Endothelial cell of umbilical vein (primary cell): ENCODE measurements around the gene LFNG. TPM values are rescaled to one million over a fixed set of nuclear protein-coding genes. Genes with fewer than 3 reads are reported as not detected.

ENCODE experiments used
- BruUV-seq: library from RNA; stranded (reverse); fragments of 400-500 nt; replicated peaks from 2 replicates; lab custom pipeline; 2021; lab: Mats Ljungman, UMichigan
- CTCF ChIA-PET: fragments of 300-600, 350-600 bp; sonication (Branson Sonifier 250); formaldehyde crosslinking; loops from one replicate; lab custom pipeline; 2021; ENCODE audit warnings: antibody characterized with exemption, inconsistent platforms; lab: Charles Lee
- POLR2A ChIA-PET: fragments of 300-600, 350-600 bp; sonication (Branson Sonifier 250); formaldehyde crosslinking; loops from one replicate; lab custom pipeline; 2021; ENCODE audit warnings: antibody characterized with exemption, inconsistent platforms; lab: Charles Lee
- DNase-seq: peaks from one replicate; pipeline ENCODE4 v3.0.0-alpha.2; 2011; ENCODE audit warnings: low read depth, low spot score
- FAIRE-seq: peaks from 2 replicates; lab custom pipeline; 2011; peaks lifted over from hg19 to GRCh38; lab: Jason Lieb, UNC
- H2AFZ ChIP-seq: 2 replicates; pipeline ENCODE4 v1.6.0; 2012; ENCODE audit warnings: low read depth, low read length, control low read depth, inconsistent platforms
- H3K27ac ChIP-seq: 2 replicates; pipeline ENCODE4 v1.5.1; 2011; ENCODE audit warnings: low read depth, mild to moderate bottlenecking, control low read depth, low read length, moderate library complexity; ENCODE audit not compliant: insufficient read depth
- H3K27me3 ChIP-seq, 2 experiments: 2 replicates each; pipeline versions ENCODE4 v1.6.0 to v1.6.1; 2011; ENCODE audit warnings: low read length in 2 of 2, mixed read lengths in 1 of 2; ENCODE audit not compliant: control insufficient read depth in 2 of 2, insufficient read depth in 2 of 2
- H3K36me3 ChIP-seq, 2 experiments: 2 replicates in 1 of 2; 3 replicates in 1 of 2; pipeline ENCODE4 v1.5.1; 2011; ENCODE audit warnings: low read length in 2 of 2, mild to moderate bottlenecking in 1 of 2, moderate library complexity in 1 of 2; ENCODE audit not compliant: control insufficient read depth in 2 of 2, insufficient read depth in 2 of 2; ENCODE audit errors: extremely low read depth in 1 of 2
- H3K4me1 ChIP-seq: 3 replicates; pipeline ENCODE4 v1.5.1; 2011; ENCODE audit warnings: mild to moderate bottlenecking, low read length; ENCODE audit not compliant: control insufficient read depth, insufficient read depth; ENCODE audit errors: extremely low read depth
- H3K4me2 ChIP-seq: 2 replicates; pipeline ENCODE4 v1.6.1; 2011; ENCODE audit warnings: low read length, control low read depth, mixed read lengths; ENCODE audit not compliant: insufficient read depth
- H3K4me3 ChIP-seq, 3 experiments: fragments of 200-600 bp in 1 of 3; sonication (generic), shearing (Covaris generic) in 1 of 3; replicated peaks in 1 of 3; 2 replicates each; pipeline ENCODE4 v1.5.1; 2011 to 2016; ENCODE audit warnings: control low read depth in 3 of 3, low read length in 3 of 3, mild to moderate bottlenecking in 2 of 3, inconsistent platforms in 1 of 3, low read depth in 1 of 3, moderate library complexity in 1 of 3; ENCODE audit not compliant: insufficient read depth in 1 of 3
- H3K79me2 ChIP-seq: 2 replicates; pipeline ENCODE4 v1.6.0; 2012; ENCODE audit warnings: low read length, inconsistent platforms; ENCODE audit not compliant: control insufficient read depth, insufficient read depth
- H3K9ac ChIP-seq: replicated peaks from 2 replicates; pipeline ENCODE3; 2011; ENCODE audit warnings: low read length, control low read depth; ENCODE audit not compliant: insufficient read depth; ENCODE audit errors: extremely low read depth
- H3K9me1 ChIP-seq: replicated peaks from 3 replicates; pipeline ENCODE4 v1.6.0; 2011; ENCODE audit warnings: mild to moderate bottlenecking, low read length; ENCODE audit not compliant: control insufficient read depth, insufficient read depth; ENCODE audit errors: extremely low read depth
- H3K9me3 ChIP-seq: replicated peaks from 2 replicates; pipeline ENCODE4 v1.5.1; 2012; ENCODE audit warnings: low read length, inconsistent platforms; ENCODE audit not compliant: control insufficient read depth, insufficient read depth
- H4K20me1 ChIP-seq: replicated peaks from 2 replicates; pipeline ENCODE3; 2011; ENCODE audit warnings: mild to moderate bottlenecking, low read length; ENCODE audit not compliant: control insufficient read depth, insufficient read depth; ENCODE audit errors: extremely low read depth
- EZH2 ChIP-seq: IDR thresholded peaks from 2 replicates; pipeline ENCODE4 v1.6.1; 2012; ENCODE audit warnings: borderline replicate concordance, low read depth, mild to moderate bottlenecking, moderate library complexity, low read length, inconsistent platforms; ENCODE audit not compliant: severe bottlenecking
- FOS ChIP-seq: IDR thresholded peaks from 2 replicates; pipeline ENCODE4 v1.6.1; 2011; ENCODE audit warnings: mild to moderate bottlenecking, low read length, moderate library complexity, borderline replicate concordance; ENCODE audit not compliant: insufficient read depth
- GATA2 ChIP-seq: IDR thresholded peaks from 2 replicates; pipeline ENCODE4 v1.7.0; 2011; ENCODE audit warnings: low read depth, mild to moderate bottlenecking, moderate library complexity, mixed read lengths, low read length; ENCODE audit not compliant: insufficient read length, insufficient read depth
- JUN ChIP-seq: IDR thresholded peaks from 2 replicates; pipeline ENCODE4 v1.6.1; 2011; ENCODE audit warnings: borderline replicate concordance, low read depth; ENCODE audit not compliant: insufficient read length, insufficient read depth
- MYC ChIP-seq: IDR thresholded peaks from one replicate; pipeline ENCODE4 v1.6.1; 2011; ENCODE audit warnings: mild to moderate bottlenecking, low read depth, low read length
- POLR2A ChIP-seq: IDR thresholded peaks from 2 replicates; pipeline ENCODE4 v1.6.1; 2012; ENCODE audit warnings: low read depth, mild to moderate bottlenecking, control low read depth, low read length
- POLR2AphosphoS5 ChIP-seq: IDR thresholded peaks from 2 replicates; pipeline ENCODE4 v1.6.1; 2012; ENCODE audit warnings: low read depth, mild to moderate bottlenecking, control low read depth, low read length, moderate library complexity; ENCODE audit not compliant: insufficient read depth
- dilution Hi-C: fragments of 300-500 bp; cut with MboI; formaldehyde crosslinking; loops from one replicate; pipeline ENCODE4 v1.15.0; 2019; ENCODE audit warnings: low sequenced_read_pairs; ENCODE audit not compliant: extremely low pct_ligation_motif_present
- intact Hi-C: fragments of 100-400 bp; cut with micrococcal nuclease; formaldehyde crosslinking; loops from one replicate; pipeline ENCODE4 v1.10.0; 2022
- polyA plus RNA-seq, 4 experiments: library from polyadenylated mRNA; depleted of rRNA in 3 of 4; stranded (reverse) in 3 of 4; unstranded in 1 of 4; fragments of >200 nt; gene quantifications; 2 replicates each; pipeline versions ENCODE4 v1.2.1 to v1.2.3, GENCODE V29; 2011 to 2012; ENCODE audit warnings: missing spikeins in 1 of 4
- total RNA-seq: library from RNA; stranded (reverse); gene quantifications from 2 replicates; pipeline ENCODE4 v1.2.3, GENCODE V29; 2021
- TF ChIP-seq, protein P1 (sequence below): IDR thresholded peaks from 2 replicates; pipeline ENCODE4 v1.6.1; 2011; ENCODE audit not compliant: insufficient read depth, insufficient read length
- TF ChIP-seq, protein P2 (sequence below), 2 donors: IDR thresholded peaks; 1 replicate in 1 of 2; 2 replicates in 1 of 2; pipeline ENCODE4 v1.5.1; 2011; ENCODE audit warnings: low read length in 2 of 2, mild to moderate bottlenecking in 2 of 2, moderate library complexity in 2 of 2, control low read depth in 1 of 2, inconsistent platforms in 1 of 2, low read depth in 1 of 2; ENCODE audit not compliant: insufficient read depth in 1 of 2; ENCODE audit errors: extremely low read depth in 1 of 2

The LFNG gene
- total and polyA plus RNA-seq, 2 donors (not counting 3 experiments of a cell fraction or from before 2014, with no cell fraction given): 12.6 to 13.1 TPM

- no peaks in the 10 kb centered on the region for H3K27me3 ChIP-seq
- no peaks in the 10 kb centered on the region for H3K79me2 ChIP-seq
- no peaks in the 10 kb centered on the region for H4K20me1 ChIP-seq
- H3K36me3 ChIP-seq: no peaks in the 10 kb centered on the region
- intact Hi-C loops (no loop called here), dilution Hi-C loops (no loop called here)
- H3K9me1 ChIP-seq: no peaks in the 10 kb centered on the region
- ChIA-PET CTCF (no interaction called here), POLR2A (no interaction called here)
- H3K9me3 ChIP-seq: no peaks in the 10 kb centered on the region
- H3K9ac ChIP-seq: no peak overlapping the region
- no peak overlapping the region for H3K4me2 ChIP-seq
- H3K4me1 ChIP-seq: peaks cover 20% of the 10 kb centered on the region
- H3K4me3 ChIP-seq: no peak overlapping the region
- FAIRE-seq (no peak), DNase-seq (no peak)
- no peak for TF ChIP-seq FOS
- TF ChIP-seq POLR2AphosphoS5: no peak
- TF ChIP-seq, protein P1, sequence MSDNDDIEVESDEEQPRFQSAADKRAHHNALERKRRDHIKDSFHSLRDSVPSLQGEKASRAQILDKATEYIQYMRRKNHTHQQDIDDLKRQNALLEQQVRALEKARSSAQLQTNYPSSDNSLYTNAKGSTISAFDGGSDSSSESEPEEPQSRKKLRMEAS: no peak
- no peak for TF ChIP-seq EZH2
- no peak for TF ChIP-seq POLR2A
- TF ChIP-seq, protein P2, sequence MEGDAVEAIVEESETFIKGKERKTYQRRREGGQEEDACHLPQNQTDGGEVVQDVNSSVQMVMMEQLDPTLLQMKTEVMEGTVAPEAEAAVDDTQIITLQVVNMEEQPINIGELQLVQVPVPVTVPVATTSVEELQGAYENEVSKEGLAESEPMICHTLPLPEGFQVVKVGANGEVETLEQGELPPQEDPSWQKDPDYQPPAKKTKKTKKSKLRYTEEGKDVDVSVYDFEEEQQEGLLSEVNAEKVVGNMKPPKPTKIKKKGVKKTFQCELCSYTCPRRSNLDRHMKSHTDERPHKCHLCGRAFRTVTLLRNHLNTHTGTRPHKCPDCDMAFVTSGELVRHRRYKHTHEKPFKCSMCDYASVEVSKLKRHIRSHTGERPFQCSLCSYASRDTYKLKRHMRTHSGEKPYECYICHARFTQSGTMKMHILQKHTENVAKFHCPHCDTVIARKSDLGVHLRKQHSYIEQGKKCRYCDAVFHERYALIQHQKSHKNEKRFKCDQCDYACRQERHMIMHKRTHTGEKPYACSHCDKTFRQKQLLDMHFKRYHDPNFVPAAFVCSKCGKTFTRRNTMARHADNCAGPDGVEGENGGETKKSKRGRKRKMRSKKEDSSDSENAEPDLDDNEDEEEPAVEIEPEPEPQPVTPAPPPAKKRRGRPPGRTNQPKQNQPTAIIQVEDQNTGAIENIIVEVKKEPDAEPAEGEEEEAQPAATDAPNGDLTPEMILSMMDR (IDR thresholded peaks at IDR 0.05; ENCODE audit: extremely low read depth in 1 of 2, insufficient read depth in 1 of 2, low read depth in 1 of 2, low read length in 2 of 2): no peak
- no peak for TF ChIP-seq JUN
- TF ChIP-seq GATA2: no peak
- no peak for TF ChIP-seq MYC
- H3K27ac ChIP-seq: no peak overlapping the region
- BruUV-seq: no TSS peak
- H2AFZ ChIP-seq: no peak overlapping the region
Measured at GRCh38 chr7:2516194-2516555, 3.4 kb upstream of the LFNG start.
